ENCODE data around the gene UTP25. TPM values are rescaled to one million over a fixed set of nuclear protein-coding genes. Genes with fewer than 3 reads are reported as not detected.

Gene UTP25
- polyA plus RNA-seq, 1 donor (not counting 4 experiments of a cell fraction or from before 2014, with no cell fraction given), result 13.3 TPM

- DNase-seq (ENCODE audit: low read depth, low spot score), result no peak
- no peak overlapping the region for H3K4me2 ChIP-seq (ENCODE audit: control insufficient read depth, extremely low read depth, insufficient read depth, low read depth, low read length)
- FAIRE-seq, result peak; percentile 84
- H4K20me1 ChIP-seq (ENCODE audit: control insufficient read depth, extremely low read depth, insufficient read depth, low read length), result no peaks in the 10 kb centered on the region
- H2AFZ ChIP-seq (ENCODE audit: control insufficient read depth, low read length), result no peak overlapping the region
- H3K9me1 ChIP-seq (ENCODE audit: control insufficient read depth, extremely low read depth, insufficient read depth, low read length), result no peaks in the 10 kb centered on the region
- peaks cover 7% of the 10 kb centered on the region for H3K79me2 ChIP-seq (ENCODE audit: control insufficient read depth, insufficient read depth, low read length)
- H3K9me3 ChIP-seq (ENCODE audit: control insufficient read depth, low read depth, low read length), result no peaks in the 10 kb centered on the region
- H3K27ac ChIP-seq (ENCODE audit: control insufficient read depth, insufficient read depth, low read length), result no peak overlapping the region
- H3K4me3 ChIP-seq (ENCODE audit: control insufficient read depth in 2 of 3, extremely low read depth in 1 of 3, insufficient read depth in 2 of 3, low read depth in 1 of 3, low read length in 3 of 3), result no peak overlapping the region
- dilution Hi-C loops (cut with MboI; ENCODE audit: extremely low pct_ligation_motif_present, low sequenced_read_pairs), result no loop called here
- H3K4me1 ChIP-seq (ENCODE audit: control insufficient read depth, extremely low read depth, insufficient read depth, low read length), result no peaks in the 10 kb centered on the region
- no peak overlapping the region for H3K9ac ChIP-seq (ENCODE audit: control insufficient read depth, extremely low read depth, insufficient read depth, low read length)
- TF ChIP-seq CTCF (optimal IDR thresholded peaks at IDR 0.05 in 1 of 3, IDR thresholded peaks at IDR 0.05 in 1 of 3, conservative IDR thresholded peaks at IDR 0.05 in 1 of 3; ENCODE audit: extremely low read depth in 1 of 3, insufficient read depth in 2 of 3, low read length in 3 of 3), result peak; percentile 67 to 98 (median 97)
- no peak for TF ChIP-seq EZH2 (IDR thresholded peaks at IDR 0.05; ENCODE audit: low read length)
- H3K27me3 ChIP-seq (ENCODE audit: control insufficient read depth, extremely low read depth, insufficient read depth, low read length), result no peaks in the 10 kb centered on the region
- peaks cover 14 to 56% of the 10 kb centered on the region in 2 experiments for H3K36me3 ChIP-seq (ENCODE audit: control insufficient read depth in 2 of 2, extremely low read depth in 1 of 2, insufficient read depth in 2 of 2, low read length in 2 of 2)
These were observed 22.7 kb downstream of the UTP25 start for GRCh38 chr1:209850342-209850979.

GRCh38 chr1:209853676-209854075 lies 25.9 kb downstream of the UTP25 start:
- H3K27ac ChIP-seq (ENCODE audit: control insufficient read depth, insufficient read depth, low read length), result no peak overlapping the region
- dilution Hi-C loops (cut with MboI; ENCODE audit: extremely low pct_ligation_motif_present, low sequenced_read_pairs), result no loop called here
- no peaks in the 10 kb centered on the region for H3K79me2 ChIP-seq (ENCODE audit: control insufficient read depth, insufficient read depth, low read length)
- DNase-seq (ENCODE audit: low read depth, low spot score) (no peak), FAIRE-seq (no peak)
- no peaks in the 10 kb centered on the region for H3K4me1 ChIP-seq (ENCODE audit: control insufficient read depth, extremely low read depth, insufficient read depth, low read length)
- H2AFZ ChIP-seq (ENCODE audit: control insufficient read depth, low read length), result no peak overlapping the region
- H3K27me3 ChIP-seq (ENCODE audit: control insufficient read depth, extremely low read depth, insufficient read depth, low read length), result no peaks in the 10 kb centered on the region
- H4K20me1 ChIP-seq (ENCODE audit: control insufficient read depth, extremely low read depth, insufficient read depth, low read length), result no peaks in the 10 kb centered on the region
- no peaks in the 10 kb centered on the region for H3K9me3 ChIP-seq (ENCODE audit: control insufficient read depth, low read depth, low read length)
- TF ChIP-seq CTCF (optimal IDR thresholded peaks at IDR 0.05 in 1 of 3, IDR thresholded peaks at IDR 0.05 in 1 of 3, conservative IDR thresholded peaks at IDR 0.05 in 1 of 3; ENCODE audit: extremely low read depth in 1 of 3, insufficient read depth in 2 of 3, low read length in 3 of 3), result no peak
- TF ChIP-seq EZH2 (IDR thresholded peaks at IDR 0.05; ENCODE audit: low read length), result no peak
- H3K36me3 ChIP-seq (ENCODE audit: control insufficient read depth in 2 of 2, extremely low read depth in 1 of 2, insufficient read depth in 2 of 2, low read length in 2 of 2), result peaks cover 21 to 41% of the 10 kb centered on the region in 2 experiments
- H3K4me2 ChIP-seq (ENCODE audit: control insufficient read depth, extremely low read depth, insufficient read depth, low read depth, low read length), result no peak overlapping the region
- H3K9me1 ChIP-seq (ENCODE audit: control insufficient read depth, extremely low read depth, insufficient read depth, low read length), result no peaks in the 10 kb centered on the region
- H3K4me3 ChIP-seq (ENCODE audit: control insufficient read depth in 2 of 3, extremely low read depth in 1 of 3, insufficient read depth in 2 of 3, low read depth in 1 of 3, low read length in 3 of 3), result no peak overlapping the region
- H3K9ac ChIP-seq (ENCODE audit: control insufficient read depth, extremely low read depth, insufficient read depth, low read length), result no peak overlapping the region
